ENCODE results near the gene PDE5A.

DNA sequence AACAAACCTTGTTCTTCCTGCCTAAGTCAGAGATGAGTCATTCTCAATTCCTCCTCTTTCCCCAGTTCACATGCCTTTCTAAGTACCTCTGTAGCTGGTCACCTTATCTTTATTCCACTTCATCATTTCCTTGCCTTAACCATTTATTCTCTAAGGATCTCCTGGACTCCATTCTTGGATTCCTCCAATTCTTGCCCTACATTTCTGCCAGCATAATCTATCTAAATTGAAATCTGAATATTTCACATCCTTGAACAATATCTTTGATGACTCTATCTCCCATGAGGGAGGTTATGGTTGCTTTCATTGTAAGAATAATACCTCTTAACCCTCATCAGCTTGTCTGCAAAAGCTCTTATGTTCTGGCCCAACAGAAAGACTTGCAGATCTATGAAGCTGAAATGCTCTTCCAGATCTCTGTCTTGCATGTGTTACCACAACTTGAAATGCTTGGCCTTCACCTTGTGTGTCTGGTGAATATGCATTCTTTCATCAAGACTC, 28.6 kb upstream of the PDE5A start:
- TF ChIP-seq, protein P1, sequence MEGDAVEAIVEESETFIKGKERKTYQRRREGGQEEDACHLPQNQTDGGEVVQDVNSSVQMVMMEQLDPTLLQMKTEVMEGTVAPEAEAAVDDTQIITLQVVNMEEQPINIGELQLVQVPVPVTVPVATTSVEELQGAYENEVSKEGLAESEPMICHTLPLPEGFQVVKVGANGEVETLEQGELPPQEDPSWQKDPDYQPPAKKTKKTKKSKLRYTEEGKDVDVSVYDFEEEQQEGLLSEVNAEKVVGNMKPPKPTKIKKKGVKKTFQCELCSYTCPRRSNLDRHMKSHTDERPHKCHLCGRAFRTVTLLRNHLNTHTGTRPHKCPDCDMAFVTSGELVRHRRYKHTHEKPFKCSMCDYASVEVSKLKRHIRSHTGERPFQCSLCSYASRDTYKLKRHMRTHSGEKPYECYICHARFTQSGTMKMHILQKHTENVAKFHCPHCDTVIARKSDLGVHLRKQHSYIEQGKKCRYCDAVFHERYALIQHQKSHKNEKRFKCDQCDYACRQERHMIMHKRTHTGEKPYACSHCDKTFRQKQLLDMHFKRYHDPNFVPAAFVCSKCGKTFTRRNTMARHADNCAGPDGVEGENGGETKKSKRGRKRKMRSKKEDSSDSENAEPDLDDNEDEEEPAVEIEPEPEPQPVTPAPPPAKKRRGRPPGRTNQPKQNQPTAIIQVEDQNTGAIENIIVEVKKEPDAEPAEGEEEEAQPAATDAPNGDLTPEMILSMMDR (conservative IDR thresholded peaks at IDR 0.05 in 1 of 2, IDR thresholded peaks at IDR 0.05 in 1 of 2; ENCODE audit: extremely low read depth in 1 of 2, insufficient read depth in 1 of 2, low read depth in 1 of 2, low read length in 2 of 2), result no peak
- TF ChIP-seq EZH2 (IDR thresholded peaks at IDR 0.05; ENCODE audit: borderline replicate concordance, low read length), result no peak

Measured in mammary epithelial cell (primary cell).